ENCODE results near the gene ULK3.

Gene ULK3

GRCh38 chr15:74867466-74868038 lies 24.6 kb upstream of the ULK3 start:
- no peak for ATAC-seq

GRCh38 chr15:74866090-74866489 lies 23.1 kb upstream of the ULK3 start:
- no peak for ATAC-seq

- no peak for ATAC-seq
These were observed 22.4 kb upstream of the ULK3 start for GRCh38 chr15:74865316-74865715.

- ATAC-seq = no peak
These were observed 21.3 kb upstream of the ULK3 start for GRCh38 chr15:74864296-74864695.

- ATAC-seq = peak; percentile 32 to 56
These were observed 20.5 kb upstream of the ULK3 start for GRCh38 chr15:74863239-74864056.

GRCh38 chr15:74858369-74858740 lies 15.4 kb upstream of the ULK3 start:
- ATAC-seq = no peak

GRCh38 chr15:74857671-74858368 lies 14.9 kb upstream of the ULK3 start:
- ATAC-seq = peak; percentile 58 to 75

GRCh38 chr15:74857082-74857655 lies 14.2 kb upstream of the ULK3 start:
- peak in 1 of 2 donors; percentile 32 for ATAC-seq

- ATAC-seq = no peak
These were observed 13.6 kb upstream of the ULK3 start for GRCh38 chr15:74856537-74856936.

GRCh38 chr15:74855857-74856256 lies 12.9 kb upstream of the ULK3 start:
- ATAC-seq = no peak

- no peak for ATAC-seq
These were observed 11.6 kb upstream of the ULK3 start for GRCh38 chr15:74854453-74855022.

- ATAC-seq = no peak
These were observed 9.0 kb upstream of the ULK3 start for GRCh38 chr15:74851960-74852359.

- no peak for ATAC-seq
These were observed 7.4 kb upstream of the ULK3 start for GRCh38 chr15:74850393-74850792.

GRCh38 chr15:74847432-74847831 lies 4.5 kb upstream of the ULK3 start:
- no peak for ATAC-seq

- ATAC-seq = no peak
These were observed 2.6 kb upstream of the ULK3 start for GRCh38 chr15:74845581-74845980.

GRCh38 chr15:74845208-74845568 lies 2.2 kb upstream of the ULK3 start:
- ATAC-seq = peak; percentile 36 to 48

- ATAC-seq = no peak
These were observed 1.6 kb upstream of the ULK3 start for GRCh38 chr15:74844319-74845207.

GRCh38 chr15:74843891-74844299 lies 939 bp upstream of the ULK3 start:
- ATAC-seq = no peak

- ATAC-seq = no peak
These were observed 481 bp upstream of the ULK3 start for GRCh38 chr15:74843445-74843828.

- ATAC-seq = no peak
These were observed 1.0 kb downstream of the ULK3 start for GRCh38 chr15:74841891-74842373.

GRCh38 chr15:74840851-74841775 lies 1.8 kb downstream of the ULK3 start:
- no peak for ATAC-seq

Measured in activated CD4-positive, CD25-positive, alpha-beta regulatory T cell treated with anti-CD3 and anti-CD28 coated beads, Interleukin-2, amount 50 U/mL, for 24 hours (primary cell).